ENCODE data around the gene ANKRD11. TPM values are rescaled to one million over a fixed set of nuclear protein-coding genes. Genes with fewer than 3 reads are reported as not detected.

Gene ANKRD11
- total and polyA plus RNA-seq, 2 donors (not counting 1 experiment from before 2014, with no cell fraction given): 41.5 to 71.2 TPM

DNA sequence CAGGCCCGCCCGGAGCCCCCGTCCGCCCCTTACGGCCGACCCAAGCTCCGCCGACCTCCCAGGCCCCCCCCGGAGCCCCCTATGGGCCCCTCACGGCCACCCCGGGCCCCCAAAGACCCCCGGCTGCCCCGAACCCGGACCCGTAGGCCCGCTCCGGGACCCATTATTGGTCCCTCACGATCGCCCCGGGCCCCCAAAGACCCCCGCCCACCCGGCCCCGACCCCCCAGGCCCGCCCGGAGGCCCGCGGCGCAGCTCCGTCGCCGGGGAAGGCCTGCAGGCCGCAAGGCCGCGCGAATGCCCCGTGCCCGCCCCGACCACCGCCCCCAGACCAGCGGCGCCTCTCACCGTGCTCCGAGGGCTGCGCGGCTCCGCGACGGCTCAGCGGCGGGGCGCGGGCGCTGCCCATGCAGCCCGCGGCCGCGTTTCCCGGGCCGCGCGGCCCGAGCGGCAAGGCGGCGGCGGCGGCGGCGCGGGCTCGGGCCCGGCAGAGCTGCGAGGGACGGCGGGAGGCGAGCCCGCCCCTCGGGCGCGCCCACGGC lies 393 bp downstream of the ANKRD11 start:
- H2AFZ ChIP-seq (ENCODE audit: low read length): no peak overlapping the region
- peak overlapping the region; percentile 78 for H3K9ac ChIP-seq (ENCODE audit: insufficient read depth, low read length)
- TF ChIP-seq, protein P1, sequence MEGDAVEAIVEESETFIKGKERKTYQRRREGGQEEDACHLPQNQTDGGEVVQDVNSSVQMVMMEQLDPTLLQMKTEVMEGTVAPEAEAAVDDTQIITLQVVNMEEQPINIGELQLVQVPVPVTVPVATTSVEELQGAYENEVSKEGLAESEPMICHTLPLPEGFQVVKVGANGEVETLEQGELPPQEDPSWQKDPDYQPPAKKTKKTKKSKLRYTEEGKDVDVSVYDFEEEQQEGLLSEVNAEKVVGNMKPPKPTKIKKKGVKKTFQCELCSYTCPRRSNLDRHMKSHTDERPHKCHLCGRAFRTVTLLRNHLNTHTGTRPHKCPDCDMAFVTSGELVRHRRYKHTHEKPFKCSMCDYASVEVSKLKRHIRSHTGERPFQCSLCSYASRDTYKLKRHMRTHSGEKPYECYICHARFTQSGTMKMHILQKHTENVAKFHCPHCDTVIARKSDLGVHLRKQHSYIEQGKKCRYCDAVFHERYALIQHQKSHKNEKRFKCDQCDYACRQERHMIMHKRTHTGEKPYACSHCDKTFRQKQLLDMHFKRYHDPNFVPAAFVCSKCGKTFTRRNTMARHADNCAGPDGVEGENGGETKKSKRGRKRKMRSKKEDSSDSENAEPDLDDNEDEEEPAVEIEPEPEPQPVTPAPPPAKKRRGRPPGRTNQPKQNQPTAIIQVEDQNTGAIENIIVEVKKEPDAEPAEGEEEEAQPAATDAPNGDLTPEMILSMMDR (conservative IDR thresholded peaks at IDR 0.05 in 1 of 2, IDR thresholded peaks at IDR 0.05 in 1 of 2; ENCODE audit: low read depth in 1 of 2, low read length in 2 of 2): no peak
- no peak for TF ChIP-seq EZH2 (IDR thresholded peaks at IDR 0.05; ENCODE audit: low read length, missing control alignments)
- H3K27me3 ChIP-seq (ENCODE audit: control insufficient read depth, insufficient read depth, low read length): no peaks in the 10 kb centered on the region
- peaks cover 6% of the 10 kb centered on the region for H4K20me1 ChIP-seq (ENCODE audit: control insufficient read depth, extremely low read depth, insufficient read depth, low read length)
- peak overlapping the region in 2 of 4 experiments; percentile 47 to 69 for H3K4me3 ChIP-seq (replicated peaks in 1 of 4; ENCODE audit: control extremely low read depth in 1 of 4, insufficient read depth in 1 of 4, low read depth in 3 of 4, low read length in 4 of 4)
- peaks cover 6% of the 10 kb centered on the region for H3K4me1 ChIP-seq (ENCODE audit: control insufficient read depth, extremely low read depth, insufficient read depth, low read length)
- no peaks in the 10 kb centered on the region for H3K9me3 ChIP-seq (ENCODE audit: control insufficient read depth, insufficient read depth, low read depth, low read length)
- H3K79me2 ChIP-seq (ENCODE audit: control insufficient read depth, insufficient read depth, low read length): peaks cover 54% of the 10 kb centered on the region
- no peak overlapping the region for H3K27ac ChIP-seq (ENCODE audit: insufficient read depth, low read length)
- H3K36me3 ChIP-seq (ENCODE audit: control insufficient read depth, insufficient read depth, low read length): peaks cover 2% of the 10 kb centered on the region
- DNase-seq (ENCODE audit: low read depth in 2 of 2): no peak
- H3K4me2 ChIP-seq (ENCODE audit: extremely low read depth, insufficient read depth, low read length): no peak overlapping the region

DNA sequence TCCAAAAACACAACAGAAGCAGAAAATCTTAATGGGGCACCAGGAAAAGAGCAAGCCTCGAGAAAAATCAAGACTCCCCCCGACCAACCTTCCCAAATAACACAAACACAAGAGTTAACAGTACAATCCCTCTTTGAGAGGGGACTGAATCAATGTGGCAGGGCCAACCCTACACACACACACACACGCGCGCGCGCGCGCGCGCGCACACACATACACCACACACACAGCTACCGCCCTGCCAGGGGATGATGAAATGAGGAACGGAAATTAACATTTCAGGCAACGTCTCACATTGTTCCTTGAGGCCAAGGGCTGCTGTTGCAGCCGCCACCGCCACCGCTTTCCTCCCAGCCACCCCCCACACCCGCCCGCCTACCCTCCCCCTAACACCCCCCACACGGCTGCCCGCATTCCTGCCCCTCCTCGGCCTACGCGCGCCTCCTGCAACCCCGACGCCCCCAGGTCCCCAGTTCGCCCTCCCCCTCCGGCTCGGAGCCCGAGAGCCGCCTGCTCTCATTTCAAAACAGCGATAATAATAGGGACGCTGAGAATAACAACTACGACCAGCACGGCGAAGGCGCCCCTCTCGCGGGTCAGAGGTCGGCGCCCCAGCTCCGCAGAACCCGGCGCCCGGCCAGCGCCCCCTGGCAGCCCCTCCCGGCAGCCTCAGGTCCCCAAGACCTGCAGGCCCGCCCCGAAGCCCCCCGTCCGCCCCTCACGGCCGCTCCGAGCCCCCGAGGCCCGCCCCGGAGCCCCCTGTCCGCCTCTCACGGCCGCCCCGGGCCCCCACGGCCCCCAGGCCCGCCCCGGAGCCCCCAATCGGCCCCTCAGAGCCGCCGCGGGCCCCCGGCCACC lies 1.1 kb downstream of the ANKRD11 start:
- Histone ChIP-seq H3K9ac (ENCODE audit: insufficient read depth, low read length) (peak overlapping the region; percentile 78), H4K20me1 (ENCODE audit: control insufficient read depth, extremely low read depth, insufficient read depth, low read length) (peaks cover 8% of the 10 kb centered on the region), H2AFZ (ENCODE audit: low read length) (no peak overlapping the region), H3K27ac (ENCODE audit: insufficient read depth, low read length) (peak overlapping the region; percentile 78), H3K79me2 (ENCODE audit: control insufficient read depth, insufficient read depth, low read length) (peaks cover 61% of the 10 kb centered on the region), H3K27me3 (ENCODE audit: control insufficient read depth, insufficient read depth, low read length) (no peaks in the 10 kb centered on the region), H3K4me3 (replicated peaks in 1 of 4; ENCODE audit: control extremely low read depth in 1 of 4, insufficient read depth in 1 of 4, low read depth in 3 of 4, low read length in 4 of 4) (peak overlapping the region; percentile 69 to 78 (median 74)), H3K9me3 (ENCODE audit: control insufficient read depth, insufficient read depth, low read depth, low read length) (no peaks in the 10 kb centered on the region), H3K36me3 (ENCODE audit: control insufficient read depth, insufficient read depth, low read length) (peaks cover 2% of the 10 kb centered on the region), H3K4me1 (ENCODE audit: control insufficient read depth, extremely low read depth, insufficient read depth, low read length) (peaks cover 4% of the 10 kb centered on the region), H3K4me2 (ENCODE audit: extremely low read depth, insufficient read depth, low read length) (peak overlapping the region; percentile 95)
- TF ChIP-seq, protein P1 (conservative IDR thresholded peaks at IDR 0.05 in 1 of 2, IDR thresholded peaks at IDR 0.05 in 1 of 2; ENCODE audit: low read depth in 1 of 2, low read length in 2 of 2): peak in 1 of 2 donors; percentile 21
- no peak for TF ChIP-seq EZH2 (IDR thresholded peaks at IDR 0.05; ENCODE audit: low read length, missing control alignments)
- peak; percentile 94 to 97 for DNase-seq (ENCODE audit: low read depth in 2 of 2)

DNA sequence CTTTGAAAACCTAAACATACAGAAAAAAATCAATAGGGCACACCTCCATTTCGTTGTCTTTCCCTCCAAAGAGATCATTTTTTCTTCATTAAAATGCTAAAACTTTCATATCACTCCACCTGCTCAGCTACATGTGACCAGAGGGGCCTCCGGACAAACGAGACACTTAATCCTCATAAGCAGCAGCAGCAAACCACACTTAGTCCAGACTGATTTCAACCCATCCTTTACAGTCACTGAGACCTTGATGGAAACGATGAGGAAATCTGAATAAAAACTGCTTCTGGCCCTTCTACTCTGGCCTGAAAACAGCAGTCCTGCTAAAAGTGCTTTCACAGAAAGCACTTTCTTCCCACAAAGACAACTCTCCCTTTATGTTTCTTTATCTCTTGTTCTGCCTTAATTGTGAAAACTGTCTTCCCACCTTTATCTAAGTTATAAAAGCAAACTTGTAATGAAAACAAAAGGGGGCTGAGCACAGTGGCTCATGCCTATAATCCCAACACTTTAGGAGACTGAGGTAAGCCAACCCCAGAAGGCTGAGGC lies 4.6 kb downstream of the ANKRD11 start:
- no peak for DNase-seq (ENCODE audit: low read depth in 2 of 2)
- H3K27ac ChIP-seq (ENCODE audit: insufficient read depth, low read length): no peak overlapping the region
- no peak overlapping the region for H3K4me3 ChIP-seq (replicated peaks in 1 of 4; ENCODE audit: control extremely low read depth in 1 of 4, insufficient read depth in 1 of 4, low read depth in 3 of 4, low read length in 4 of 4)
- no peaks in the 10 kb centered on the region for H3K9me3 ChIP-seq (ENCODE audit: control insufficient read depth, insufficient read depth, low read depth, low read length)
- H3K36me3 ChIP-seq (ENCODE audit: control insufficient read depth, insufficient read depth, low read length): no peaks in the 10 kb centered on the region
- peaks cover 6% of the 10 kb centered on the region for H3K4me1 ChIP-seq (ENCODE audit: control insufficient read depth, extremely low read depth, insufficient read depth, low read length)
- H3K9ac ChIP-seq (ENCODE audit: insufficient read depth, low read length): no peak overlapping the region
- TF ChIP-seq, protein P1 (conservative IDR thresholded peaks at IDR 0.05 in 1 of 2, IDR thresholded peaks at IDR 0.05 in 1 of 2; ENCODE audit: low read depth in 1 of 2, low read length in 2 of 2): no peak
- no peak for TF ChIP-seq EZH2 (IDR thresholded peaks at IDR 0.05; ENCODE audit: low read length, missing control alignments)
- no peak overlapping the region for H2AFZ ChIP-seq (ENCODE audit: low read length)
- H4K20me1 ChIP-seq (ENCODE audit: control insufficient read depth, extremely low read depth, insufficient read depth, low read length): peaks cover 10% of the 10 kb centered on the region
- peak overlapping the region; percentile 23 for H3K4me2 ChIP-seq (ENCODE audit: extremely low read depth, insufficient read depth, low read length)
- H3K27me3 ChIP-seq (ENCODE audit: control insufficient read depth, insufficient read depth, low read length): no peaks in the 10 kb centered on the region
- H3K79me2 ChIP-seq (ENCODE audit: control insufficient read depth, insufficient read depth, low read length): peaks cover 85% of the 10 kb centered on the region
